ENCODE data around the gene SLC1A3.

Gene SLC1A3

GRCh38 chr5:36717131-36717695 lies 110.8 kb downstream of the SLC1A3 start:
- no peak for DNase-seq (ENCODE audit: low read depth)

GRCh38 chr5:36719282-36719681 lies 112.9 kb downstream of the SLC1A3 start:
- no peak for DNase-seq (ENCODE audit: low read depth)

GRCh38 chr5:36720688-36721087 lies 114.3 kb downstream of the SLC1A3 start:
- no peak for DNase-seq (ENCODE audit: low read depth)

- DNase-seq (ENCODE audit: low read depth), result no peak
Measured at GRCh38 chr5:36721664-36722235, 115.3 kb downstream of the SLC1A3 start.

GRCh38 chr5:36722900-36723299 lies 116.5 kb downstream of the SLC1A3 start:
- no peak for DNase-seq (ENCODE audit: low read depth)

GRCh38 chr5:36723912-36724311 lies 117.5 kb downstream of the SLC1A3 start:
- no peak for DNase-seq (ENCODE audit: low read depth)

GRCh38 chr5:36724467-36725332 lies 118.3 kb downstream of the SLC1A3 start:
- DNase-seq (ENCODE audit: low read depth), result no peak

- DNase-seq (ENCODE audit: low read depth), result no peak
Measured at GRCh38 chr5:36726317-36726716, 119.9 kb downstream of the SLC1A3 start.

- no peak for DNase-seq (ENCODE audit: low read depth)
Measured at GRCh38 chr5:36726767-36727166, 120.4 kb downstream of the SLC1A3 start.

- no peak for DNase-seq (ENCODE audit: low read depth)
Measured at GRCh38 chr5:36728697-36729543, 122.5 kb downstream of the SLC1A3 start.

- no peak for DNase-seq (ENCODE audit: low read depth)
Measured at GRCh38 chr5:36730537-36731216, 124.3 kb downstream of the SLC1A3 start.

GRCh38 chr5:36733183-36733582 lies 126.8 kb downstream of the SLC1A3 start:
- no peak for DNase-seq (ENCODE audit: low read depth)

- DNase-seq (ENCODE audit: low read depth), result no peak
Measured at GRCh38 chr5:36734422-36734821, 128.0 kb downstream of the SLC1A3 start.

- DNase-seq (ENCODE audit: low read depth), result no peak
Measured at GRCh38 chr5:36735891-36736290, 129.5 kb downstream of the SLC1A3 start.
